Measurements from ENCODE around the gene TLE6. TPM values are rescaled to one million over a fixed set of nuclear protein-coding genes. Genes with fewer than 3 reads are reported as not detected.

The TLE6 gene
- total RNA-seq, 4 donors from 2014 or later = 0.44 to 13.5 (median 2.7) TPM

DNA sequence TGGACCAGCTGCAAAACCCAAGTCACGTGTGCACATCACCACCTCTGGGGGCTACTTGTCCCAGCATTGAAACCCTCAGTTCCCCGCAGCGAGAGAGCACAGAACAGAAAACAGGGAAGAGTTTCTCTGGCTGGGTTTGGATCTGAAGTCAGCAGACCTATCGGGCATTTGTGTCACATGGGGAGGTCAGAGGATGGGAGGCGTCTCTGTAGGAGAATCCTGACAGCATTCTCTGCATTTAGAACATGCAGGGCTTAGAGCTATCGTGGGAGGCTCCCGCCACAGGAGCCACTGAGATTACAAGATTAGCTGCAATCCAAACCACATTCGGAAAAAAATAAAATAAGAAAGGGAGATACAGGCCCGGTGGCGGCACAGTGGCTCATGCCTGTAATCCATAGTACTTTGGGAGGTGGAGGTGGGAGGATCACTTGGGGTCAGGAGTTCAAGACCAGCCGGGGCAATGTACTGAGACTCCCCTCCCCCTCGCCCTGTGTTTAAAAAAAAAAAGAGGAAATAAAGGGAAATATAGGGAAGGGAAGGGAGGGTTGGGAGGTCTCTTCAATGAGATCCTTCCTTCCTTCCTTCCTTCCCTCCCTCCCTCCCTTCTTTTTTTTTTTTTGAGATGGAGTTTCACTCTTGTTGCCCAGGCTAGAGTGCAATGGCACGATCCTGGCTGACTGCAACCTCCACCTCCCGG lies 2.9 kb upstream of the TLE6 start:
- H3K27ac ChIP-seq = peak overlapping the region in 3 of 4 donors; percentile 45 to 86 (median 83)
- WGBS, 2 donors = 22 to 23% methylated on average over 14 of the region's 14 CpGs
- TF ChIP-seq EP300 (IDR thresholded peaks at IDR 0.05) (peak in 1 of 2 donors; percentile 55), POLR2A (IDR thresholded peaks at IDR 0.05) (peak in 1 of 2 donors; percentile 44)
- TF ChIP-seq, protein P1, sequence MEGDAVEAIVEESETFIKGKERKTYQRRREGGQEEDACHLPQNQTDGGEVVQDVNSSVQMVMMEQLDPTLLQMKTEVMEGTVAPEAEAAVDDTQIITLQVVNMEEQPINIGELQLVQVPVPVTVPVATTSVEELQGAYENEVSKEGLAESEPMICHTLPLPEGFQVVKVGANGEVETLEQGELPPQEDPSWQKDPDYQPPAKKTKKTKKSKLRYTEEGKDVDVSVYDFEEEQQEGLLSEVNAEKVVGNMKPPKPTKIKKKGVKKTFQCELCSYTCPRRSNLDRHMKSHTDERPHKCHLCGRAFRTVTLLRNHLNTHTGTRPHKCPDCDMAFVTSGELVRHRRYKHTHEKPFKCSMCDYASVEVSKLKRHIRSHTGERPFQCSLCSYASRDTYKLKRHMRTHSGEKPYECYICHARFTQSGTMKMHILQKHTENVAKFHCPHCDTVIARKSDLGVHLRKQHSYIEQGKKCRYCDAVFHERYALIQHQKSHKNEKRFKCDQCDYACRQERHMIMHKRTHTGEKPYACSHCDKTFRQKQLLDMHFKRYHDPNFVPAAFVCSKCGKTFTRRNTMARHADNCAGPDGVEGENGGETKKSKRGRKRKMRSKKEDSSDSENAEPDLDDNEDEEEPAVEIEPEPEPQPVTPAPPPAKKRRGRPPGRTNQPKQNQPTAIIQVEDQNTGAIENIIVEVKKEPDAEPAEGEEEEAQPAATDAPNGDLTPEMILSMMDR (IDR thresholded peaks at IDR 0.05) = no peak
- H3K27me3 ChIP-seq = no peaks in the 10 kb centered on the region
- peaks cover 0 to 89% (median 39%) of the 10 kb centered on the region in 4 donors for H3K4me1 ChIP-seq
- no peak overlapping the region for H3K4me3 ChIP-seq
- H3K9me3 ChIP-seq = no peaks in the 10 kb centered on the region
- DNase-seq (ENCODE audit: low spot score in 2 of 2) = peak; percentile 42 to 81
- no peaks in the 10 kb centered on the region for H3K36me3 ChIP-seq

- H3K27ac ChIP-seq = peak overlapping the region in 2 of 4 donors; percentile 4 to 64
- DNase-seq (ENCODE audit: low spot score in 2 of 2) = no peak
- WGBS, 2 donors = 8 to 11% methylated on average over 15 of the region's 15 CpGs
- H3K4me1 ChIP-seq = peaks cover 0 to 75% (median 37%) of the 10 kb centered on the region in 4 donors
- TF ChIP-seq EP300 (IDR thresholded peaks at IDR 0.05) (no peak), POLR2A (IDR thresholded peaks at IDR 0.05) (no peak)
- TF ChIP-seq, protein P1 (IDR thresholded peaks at IDR 0.05) = no peak
- H3K27me3 ChIP-seq = no peaks in the 10 kb centered on the region
- H3K4me3 ChIP-seq = peak overlapping the region; percentile 20 to 70 (median 59)
- no peaks in the 10 kb centered on the region for H3K36me3 ChIP-seq
- no peaks in the 10 kb centered on the region for H3K9me3 ChIP-seq
Observed at GRCh38 chr19:2976609-2977000, 759 bp upstream of the TLE6 start.

DNA sequence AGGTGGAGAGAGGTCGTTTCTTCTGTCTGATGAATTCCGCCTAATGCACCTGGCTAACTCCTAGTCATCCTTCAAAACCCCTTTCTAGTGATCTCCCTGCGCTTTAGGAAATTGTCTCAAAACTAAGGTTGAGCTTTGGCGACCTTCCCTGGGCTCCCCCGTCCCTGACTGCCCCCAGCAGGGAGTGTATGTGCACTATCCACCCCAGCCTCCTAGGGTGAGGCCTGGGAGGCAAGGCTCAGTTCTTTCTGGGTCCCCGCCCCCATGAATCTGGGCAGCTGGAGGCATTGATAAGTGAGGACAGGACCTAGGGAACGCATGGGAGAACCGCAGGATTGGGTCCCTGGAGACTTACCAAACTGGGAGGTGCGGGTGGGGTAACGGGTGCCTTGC lies 378 bp downstream of the TLE6 start:
- H3K4me3 ChIP-seq = peak overlapping the region in 3 of 4 donors; percentile 58 to 70 (median 60)
- no peak for TF ChIP-seq EP300 (IDR thresholded peaks at IDR 0.05)
- TF ChIP-seq, protein P1 (IDR thresholded peaks at IDR 0.05) = no peak
- H3K4me1 ChIP-seq = peaks cover 0 to 76% (median 38%) of the 10 kb centered on the region in 4 donors
- H3K36me3 ChIP-seq = no peaks in the 10 kb centered on the region
- 52 to 57% methylated on average over 10 of the region's 10 CpGs for WGBS, 2 donors
- no peaks in the 10 kb centered on the region for H3K27me3 ChIP-seq
- no peaks in the 10 kb centered on the region for H3K9me3 ChIP-seq
- peak overlapping the region in 3 of 4 donors; percentile 25 to 64 (median 49) for H3K27ac ChIP-seq
- no peak for DNase-seq (ENCODE audit: low spot score in 2 of 2)

GRCh38 chr19:2978166-2978767 lies 903 bp downstream of the TLE6 start:
- WGBS, 2 donors = 70 to 72% methylated on average over 11 of the region's 11 CpGs
- Histone ChIP-seq H3K9me3 (no peaks in the 10 kb centered on the region), H3K27ac (peak overlapping the region in 2 of 4 donors; percentile 49 to 64), H3K36me3 (no peaks in the 10 kb centered on the region), H3K4me3 (no peak overlapping the region), H3K27me3 (no peaks in the 10 kb centered on the region), H3K4me1 (peaks cover 0 to 78% (median 41%) of the 10 kb centered on the region in 4 donors)
- TF ChIP-seq, protein P1 (IDR thresholded peaks at IDR 0.05) = no peak
- no peak for TF ChIP-seq EP300 (IDR thresholded peaks at IDR 0.05)
- TF ChIP-seq POLR2A (IDR thresholded peaks at IDR 0.05) = no peak
- DNase-seq (ENCODE audit: low spot score in 2 of 2) = no peak

DNA sequence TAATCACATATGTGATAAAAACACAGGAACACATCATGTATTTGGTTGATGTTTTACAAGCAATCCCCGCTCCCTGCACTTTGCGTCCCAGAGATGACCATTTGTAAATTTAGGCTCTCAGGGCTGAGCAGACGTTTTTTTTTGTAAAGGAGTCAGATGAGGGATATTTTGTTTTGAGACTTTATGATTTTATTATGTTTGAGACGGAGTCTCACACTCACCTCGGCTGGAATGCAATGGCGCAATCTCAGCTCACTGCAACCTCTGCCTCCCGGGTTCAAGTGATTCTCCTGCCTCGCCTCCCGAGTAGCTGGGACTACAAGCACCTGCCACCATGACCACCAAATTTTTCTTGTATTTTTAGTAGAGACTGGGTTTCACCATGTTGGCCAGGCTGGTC lies 1.4 kb downstream of the TLE6 start:
- 67 to 74% methylated on average over 9 of the region's 9 CpGs for WGBS, 2 donors
- no peak for TF ChIP-seq POLR2A (IDR thresholded peaks at IDR 0.05)
- TF ChIP-seq, protein P1 (IDR thresholded peaks at IDR 0.05) = no peak
- no peak for TF ChIP-seq EP300 (IDR thresholded peaks at IDR 0.05)
- no peaks in the 10 kb centered on the region for H3K9me3 ChIP-seq
- peaks cover 0 to 78% (median 45%) of the 10 kb centered on the region in 4 donors for H3K4me1 ChIP-seq
- H3K36me3 ChIP-seq = no peaks in the 10 kb centered on the region
- H3K27me3 ChIP-seq = no peaks in the 10 kb centered on the region
- peak overlapping the region in 2 of 4 donors; percentile 49 to 64 for H3K27ac ChIP-seq
- no peak overlapping the region for H3K4me3 ChIP-seq
- no peak for DNase-seq (ENCODE audit: low spot score in 2 of 2)

Measured in tibial nerve (tissue), 4 donors.